ENCODE measurements around the gene FOSL1.
"Not testable (repeated sequence)": the region's sequence is repeated elsewhere in the genome, so short reads cannot be mapped to it uniquely, and the experiment has no call there.

The FOSL1 gene

DNA sequence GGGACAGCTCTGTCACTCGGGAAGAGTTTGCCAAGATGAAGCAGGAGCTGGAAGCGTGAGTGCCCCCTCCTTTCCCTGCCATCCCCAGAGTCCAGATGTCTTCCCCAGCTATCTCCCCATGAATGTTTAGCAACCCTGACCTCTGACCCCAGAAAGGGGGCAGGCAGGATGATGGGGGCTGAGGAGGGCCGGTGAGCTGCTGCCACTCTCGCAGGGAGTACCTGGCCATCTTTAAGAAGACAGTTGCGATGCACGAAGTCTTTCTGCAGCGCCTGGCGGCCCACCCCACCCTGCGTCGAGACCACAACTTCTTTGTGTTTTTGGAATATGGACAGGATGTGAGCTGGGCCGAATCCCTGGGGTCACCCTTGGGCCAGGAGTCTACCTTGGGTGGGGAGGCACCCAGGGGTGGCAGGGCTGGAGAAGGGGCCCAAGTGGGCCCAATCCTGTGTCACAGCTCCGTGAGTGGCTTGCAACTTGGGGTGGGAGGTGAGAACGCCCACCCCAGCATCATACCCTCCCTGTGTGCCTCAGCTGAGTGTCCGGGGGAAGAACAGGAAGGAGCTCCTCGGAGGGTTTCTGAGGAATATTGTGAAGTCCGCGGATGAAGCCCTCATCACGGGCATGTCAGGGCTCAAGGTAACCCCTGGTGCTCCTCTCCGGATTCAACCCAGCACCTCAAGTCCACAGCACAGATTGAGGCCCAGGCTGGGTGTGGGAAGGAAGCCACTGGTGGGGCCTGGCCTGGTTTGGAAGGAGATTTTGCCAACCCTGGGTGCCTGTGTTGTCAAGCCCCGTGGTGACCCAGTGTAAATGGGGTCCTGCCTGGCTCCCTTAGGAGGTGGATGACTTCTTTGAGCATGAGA lies 49.7 kb downstream of the FOSL1 start:
- H3K27ac ChIP-seq (ENCODE audit: low read depth, low read length): no peak overlapping the region
- peaks cover 11% of the 10 kb centered on the region for H3K36me3 ChIP-seq (ENCODE audit: low read length)
- H3K9me3 ChIP-seq (ENCODE audit: insufficient read depth, low read length): no peaks in the 10 kb centered on the region
- H3K79me2 ChIP-seq (ENCODE audit: insufficient read depth, low read length): peaks cover 3% of the 10 kb centered on the region; the same call in 1 of the 2 replicates
- no peak overlapping the region for H3K9ac ChIP-seq (ENCODE audit: low read length)
- no peak overlapping the region for H2AFZ ChIP-seq (ENCODE audit: low read depth, low read length, severe bottlenecking)
- H3K27me3 ChIP-seq (ENCODE audit: low read length): no peaks in the 10 kb centered on the region
- peaks cover 18% of the 10 kb centered on the region; the same call in 1 of the 2 replicates for H3F3A ChIP-seq (ENCODE audit: insufficient read depth)
- H4K20me1 ChIP-seq (ENCODE audit: low read depth, low read length): peaks cover 3% of the 10 kb centered on the region; the same call in 1 of the 2 replicates
- no peak overlapping the region for H3K4me3 ChIP-seq (ENCODE audit: insufficient read depth, low read length, poor library complexity, severe bottlenecking)
- H3K9me2 ChIP-seq (replicated peaks; ENCODE audit: insufficient read depth, low read length): no peaks in the 10 kb centered on the region
- no peak overlapping the region for H3K4me2 ChIP-seq (ENCODE audit: low read depth, low read length, poor library complexity, severe bottlenecking)
- TF ChIP-seq, protein P1, sequence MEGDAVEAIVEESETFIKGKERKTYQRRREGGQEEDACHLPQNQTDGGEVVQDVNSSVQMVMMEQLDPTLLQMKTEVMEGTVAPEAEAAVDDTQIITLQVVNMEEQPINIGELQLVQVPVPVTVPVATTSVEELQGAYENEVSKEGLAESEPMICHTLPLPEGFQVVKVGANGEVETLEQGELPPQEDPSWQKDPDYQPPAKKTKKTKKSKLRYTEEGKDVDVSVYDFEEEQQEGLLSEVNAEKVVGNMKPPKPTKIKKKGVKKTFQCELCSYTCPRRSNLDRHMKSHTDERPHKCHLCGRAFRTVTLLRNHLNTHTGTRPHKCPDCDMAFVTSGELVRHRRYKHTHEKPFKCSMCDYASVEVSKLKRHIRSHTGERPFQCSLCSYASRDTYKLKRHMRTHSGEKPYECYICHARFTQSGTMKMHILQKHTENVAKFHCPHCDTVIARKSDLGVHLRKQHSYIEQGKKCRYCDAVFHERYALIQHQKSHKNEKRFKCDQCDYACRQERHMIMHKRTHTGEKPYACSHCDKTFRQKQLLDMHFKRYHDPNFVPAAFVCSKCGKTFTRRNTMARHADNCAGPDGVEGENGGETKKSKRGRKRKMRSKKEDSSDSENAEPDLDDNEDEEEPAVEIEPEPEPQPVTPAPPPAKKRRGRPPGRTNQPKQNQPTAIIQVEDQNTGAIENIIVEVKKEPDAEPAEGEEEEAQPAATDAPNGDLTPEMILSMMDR (IDR thresholded peaks at IDR 0.05; ENCODE audit: insufficient read depth, low read length, poor library complexity, severe bottlenecking): no peak

DNA sequence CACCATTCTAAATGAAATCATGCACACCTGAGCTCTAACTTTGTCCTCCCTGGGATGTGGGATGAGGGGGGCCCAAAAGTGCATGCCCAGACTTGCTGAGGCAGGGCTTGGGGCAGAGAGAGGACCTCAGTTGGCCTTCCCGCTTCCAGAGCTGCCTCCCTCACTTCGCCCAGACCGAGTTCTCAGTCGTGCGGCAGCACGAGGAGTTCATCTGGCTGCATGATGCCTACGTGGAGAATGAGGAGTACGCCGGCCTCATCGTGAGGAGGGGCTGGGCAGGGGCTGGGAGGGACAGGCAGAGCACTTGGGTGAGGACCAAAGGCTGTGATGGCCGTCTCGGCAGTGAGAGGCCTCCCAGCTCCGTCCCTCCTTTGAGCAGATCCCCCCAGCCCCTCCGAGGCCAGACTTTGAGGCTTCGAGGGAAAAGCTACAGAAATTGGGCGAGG lies 50.4 kb downstream of the FOSL1 start:
- Histone ChIP-seq H3K27ac (ENCODE audit: low read depth, low read length) (no peak overlapping the region), H2AFZ (ENCODE audit: low read depth, low read length, severe bottlenecking) (no peak overlapping the region), H3K9me2 (replicated peaks; ENCODE audit: insufficient read depth, low read length) (no peaks in the 10 kb centered on the region), H3F3A (ENCODE audit: insufficient read depth) (peaks cover 18% of the 10 kb centered on the region; the same call in 1 of the 2 replicates), H3K4me2 (ENCODE audit: low read depth, low read length, poor library complexity, severe bottlenecking) (no peak overlapping the region), H3K9ac (ENCODE audit: low read length) (no peak overlapping the region), H4K20me1 (ENCODE audit: low read depth, low read length) (no peaks in the 10 kb centered on the region; the same call in 1 of the 2 replicates), H3K9me3 (ENCODE audit: insufficient read depth, low read length) (no peaks in the 10 kb centered on the region), H3K36me3 (ENCODE audit: low read length) (peaks cover 6% of the 10 kb centered on the region; the same call in 1 of the 2 replicates), H3K4me3 (ENCODE audit: insufficient read depth, low read length, poor library complexity, severe bottlenecking) (no peak overlapping the region), H3K79me2 (ENCODE audit: insufficient read depth, low read length) (no peaks in the 10 kb centered on the region), H3K27me3 (ENCODE audit: low read length) (no peaks in the 10 kb centered on the region)
- TF ChIP-seq, protein P1 (IDR thresholded peaks at IDR 0.05; ENCODE audit: insufficient read depth, low read length, poor library complexity, severe bottlenecking): no peak
- no peak for TF ChIP-seq EZH2phosphoT487 (conservative IDR thresholded peaks at IDR 0.05; ENCODE audit: low read length)

DNA sequence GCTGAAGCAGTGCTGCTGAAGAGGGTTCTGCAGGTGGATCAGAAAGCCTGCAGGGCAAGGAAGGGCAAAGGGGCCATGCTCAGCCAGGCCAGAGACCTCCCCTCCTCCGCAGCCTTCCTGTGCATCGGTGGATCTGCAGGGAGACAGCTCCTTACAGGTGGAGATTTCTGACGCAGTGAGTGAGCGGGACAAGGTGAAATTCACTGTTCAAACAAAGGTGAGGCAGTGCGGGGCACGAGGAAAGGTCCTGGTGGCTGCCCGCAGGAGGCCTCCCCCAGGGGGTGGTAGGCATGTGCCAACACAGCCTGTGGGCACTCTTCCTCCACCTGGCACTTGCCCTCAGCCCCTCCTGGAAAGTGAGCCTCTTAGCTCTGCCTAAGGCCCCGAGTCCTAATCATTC lies 50.8 kb downstream of the FOSL1 start:
- no peak overlapping the region for H2AFZ ChIP-seq (ENCODE audit: low read depth, low read length, severe bottlenecking)
- no peak overlapping the region for H3K9ac ChIP-seq (ENCODE audit: low read length)
- no peak overlapping the region for H3K4me3 ChIP-seq (ENCODE audit: insufficient read depth, low read length, poor library complexity, severe bottlenecking)
- H3K36me3 ChIP-seq (ENCODE audit: low read length): peaks cover 2% of the 10 kb centered on the region; the same call in 1 of the 2 replicates
- H3K27ac ChIP-seq (ENCODE audit: low read depth, low read length): no peak overlapping the region
- H3K27me3 ChIP-seq (ENCODE audit: low read length): no peaks in the 10 kb centered on the region
- TF ChIP-seq EZH2phosphoT487 (conservative IDR thresholded peaks at IDR 0.05; ENCODE audit: low read length): no peak
- TF ChIP-seq, protein P1 (IDR thresholded peaks at IDR 0.05; ENCODE audit: insufficient read depth, low read length, poor library complexity, severe bottlenecking): no peak
- no peaks in the 10 kb centered on the region; the same call in 1 of the 2 replicates for H4K20me1 ChIP-seq (ENCODE audit: low read depth, low read length)
- no peaks in the 10 kb centered on the region for H3K9me3 ChIP-seq (ENCODE audit: insufficient read depth, low read length)
- H3F3A ChIP-seq (ENCODE audit: insufficient read depth): peaks cover 18% of the 10 kb centered on the region; the same call in 1 of the 2 replicates
- no peak overlapping the region for H3K4me2 ChIP-seq (ENCODE audit: low read depth, low read length, poor library complexity, severe bottlenecking)
- no peaks in the 10 kb centered on the region for H3K79me2 ChIP-seq (ENCODE audit: insufficient read depth, low read length)
- no peaks in the 10 kb centered on the region for H3K9me2 ChIP-seq (replicated peaks; ENCODE audit: insufficient read depth, low read length)

DNA sequence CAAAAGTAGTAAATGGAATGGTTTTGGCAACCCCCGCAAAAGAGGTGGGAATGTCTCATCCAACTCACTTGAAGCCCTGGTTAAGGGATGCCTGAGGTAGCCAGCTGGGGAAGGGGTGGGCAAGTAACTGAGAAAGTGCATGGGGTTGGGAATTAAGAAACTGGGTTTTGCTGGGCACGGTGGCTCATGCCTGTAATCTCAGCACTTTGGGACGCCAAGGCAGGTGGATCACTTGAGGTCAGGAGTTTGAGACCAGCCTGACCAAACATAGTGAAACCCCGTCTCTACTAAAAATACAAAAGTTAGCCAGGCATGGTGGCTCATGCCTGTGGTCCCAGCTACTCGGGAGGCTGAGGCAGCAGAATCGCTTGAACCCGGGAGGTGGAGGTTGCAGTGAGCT lies 51.5 kb downstream of the FOSL1 start:
- H3K27me3 ChIP-seq (ENCODE audit: low read length); H3K9me2 ChIP-seq (replicated peaks; ENCODE audit: insufficient read depth, low read length); H2AFZ ChIP-seq (ENCODE audit: low read depth, low read length, severe bottlenecking); H3K4me2 ChIP-seq (ENCODE audit: low read depth, low read length, poor library complexity, severe bottlenecking); H3K36me3 ChIP-seq (ENCODE audit: low read length); H3K27ac ChIP-seq (ENCODE audit: low read depth, low read length); H3K4me3 ChIP-seq (ENCODE audit: insufficient read depth, low read length, poor library complexity, severe bottlenecking); H4K20me1 ChIP-seq (ENCODE audit: low read depth, low read length); H3K79me2 ChIP-seq (ENCODE audit: insufficient read depth, low read length); H3K9me3 ChIP-seq (ENCODE audit: insufficient read depth, low read length); H3K9ac ChIP-seq (ENCODE audit: low read length): not testable (repeated sequence)
- H3F3A ChIP-seq (ENCODE audit: insufficient read depth): peaks cover 13% of the 10 kb centered on the region
